GM19372 (cell line): Measurements from ENCODE around the gene LRMDA.
"Not testable (repeated sequence)": the region's sequence is repeated elsewhere in the genome, so short reads cannot be mapped to it uniquely, and the experiment has no call there.

Experiments
- ATAC-seq: cut with Tn5 transposase; IDR thresholded peaks from one replicate; pipeline ENCODE4 v1.9.1; 2021; ENCODE audit warnings: mild to moderate bottlenecking, low read depth, moderate library complexity; ENCODE audit not compliant: unreplicated experiment

Gene LRMDA

DNA sequence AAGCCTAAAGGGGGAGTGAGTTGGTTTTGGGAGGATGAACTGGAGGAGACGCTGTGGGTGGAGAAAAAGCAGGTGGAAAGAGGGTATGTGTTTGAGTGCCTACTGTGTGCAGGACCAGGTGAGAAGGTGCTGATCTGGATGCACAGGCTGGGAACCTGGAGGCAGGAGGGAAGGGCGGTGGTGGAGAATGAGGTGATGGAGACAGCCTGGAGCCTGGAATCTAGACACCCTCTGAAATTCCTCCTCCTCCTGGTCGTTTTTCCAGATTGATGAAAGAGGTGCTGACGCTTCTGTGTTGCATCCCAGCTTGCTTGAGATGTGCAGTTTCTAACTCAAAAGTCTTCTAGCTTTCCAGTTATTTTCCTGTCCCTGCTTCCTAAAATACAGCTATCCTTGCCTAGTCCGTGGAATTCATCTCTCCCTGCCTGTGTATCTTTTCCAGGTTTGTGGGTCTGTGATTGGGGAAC lies 67.5 kb downstream of the LRMDA start:
- no peak for ATAC-seq

DNA sequence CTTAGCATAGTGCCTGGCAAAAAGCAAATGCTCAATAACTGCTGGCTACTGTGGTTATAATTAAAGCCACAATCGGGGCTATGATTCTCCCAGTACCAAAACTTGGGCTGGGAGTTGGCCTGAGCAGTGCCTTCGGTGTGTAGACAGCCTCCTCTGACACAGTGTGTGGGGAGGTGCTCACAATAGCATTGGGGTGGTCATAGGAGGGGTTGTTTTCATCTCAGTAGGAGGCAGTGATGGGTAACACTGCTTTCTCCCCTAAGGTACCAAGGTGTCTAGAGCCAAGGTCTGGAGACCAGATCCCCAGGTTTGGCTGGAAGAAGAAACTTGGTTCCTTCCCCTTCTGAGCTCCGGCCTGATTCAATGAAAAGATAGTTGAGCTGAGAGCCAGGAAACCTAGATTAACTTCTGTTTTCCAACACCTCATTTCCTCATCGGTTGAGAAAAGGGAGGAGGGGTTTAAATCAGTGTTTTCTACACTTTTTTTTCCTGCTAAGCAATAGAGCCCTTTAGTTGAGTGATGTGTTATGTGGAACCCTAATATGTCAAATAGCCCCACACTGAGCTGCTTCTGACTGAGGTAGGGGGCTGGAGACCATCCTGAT lies 68.2 kb downstream of the LRMDA start:
- ATAC-seq = no peak

DNA sequence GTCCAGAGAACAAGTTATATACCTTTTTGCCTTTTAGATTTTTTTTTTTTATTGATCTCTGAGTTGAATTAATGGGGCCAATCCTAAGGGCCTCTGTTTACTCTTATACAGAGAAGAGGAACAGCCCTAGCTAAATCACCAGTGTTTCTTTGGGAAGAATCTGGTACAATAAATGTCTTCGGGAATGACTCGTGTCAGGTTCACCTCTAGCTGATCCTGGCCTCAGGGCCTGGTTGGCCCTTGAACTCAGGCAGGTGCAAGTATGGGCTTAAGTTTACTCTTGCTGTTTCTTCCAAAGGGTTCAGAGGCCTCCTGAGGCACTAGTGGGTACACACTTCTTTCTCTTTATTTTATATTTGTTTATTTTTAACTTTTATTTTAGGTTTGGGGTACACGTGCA lies 71.0 kb downstream of the LRMDA start:
- no peak for ATAC-seq

DNA sequence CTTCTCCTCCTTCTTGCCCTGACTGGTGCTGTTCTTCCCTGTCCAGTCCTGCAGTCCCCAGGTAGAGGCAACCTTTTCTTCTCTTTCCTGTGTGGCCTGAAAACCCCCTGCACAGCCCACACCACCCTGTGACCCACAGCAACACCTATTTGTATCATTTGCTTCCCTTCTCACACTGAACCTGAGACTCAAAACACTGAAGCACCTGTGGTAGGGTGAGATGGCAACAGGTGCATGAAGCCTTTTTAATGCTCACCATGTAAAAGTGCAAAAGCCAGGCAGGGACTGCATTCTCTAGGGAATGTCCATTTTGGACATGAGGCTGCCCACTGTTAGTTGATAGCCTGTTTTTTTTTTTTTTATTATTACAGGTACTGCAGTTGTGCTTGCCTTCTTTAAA lies 71.4 kb downstream of the LRMDA start:
- ATAC-seq = no peak

DNA sequence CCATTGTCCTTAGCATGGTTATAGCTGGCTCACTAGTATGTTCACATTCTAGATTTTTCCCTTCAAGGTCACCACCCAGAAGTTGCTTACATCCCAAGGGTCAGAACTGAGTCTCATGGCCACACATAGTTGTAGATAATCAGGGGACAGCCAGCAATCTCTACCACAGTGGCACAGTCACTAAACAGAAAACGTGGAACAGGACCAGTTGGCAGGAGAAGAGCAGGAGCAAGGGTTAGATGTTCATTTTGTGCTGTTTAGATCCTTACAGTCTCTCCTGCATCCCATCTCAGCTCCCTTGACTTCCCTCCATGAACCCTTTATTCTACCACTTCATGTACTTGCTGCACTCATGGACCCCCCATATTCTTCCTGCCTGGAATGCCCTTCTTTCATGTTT lies 73.9 kb downstream of the LRMDA start:
- no peak for ATAC-seq

DNA sequence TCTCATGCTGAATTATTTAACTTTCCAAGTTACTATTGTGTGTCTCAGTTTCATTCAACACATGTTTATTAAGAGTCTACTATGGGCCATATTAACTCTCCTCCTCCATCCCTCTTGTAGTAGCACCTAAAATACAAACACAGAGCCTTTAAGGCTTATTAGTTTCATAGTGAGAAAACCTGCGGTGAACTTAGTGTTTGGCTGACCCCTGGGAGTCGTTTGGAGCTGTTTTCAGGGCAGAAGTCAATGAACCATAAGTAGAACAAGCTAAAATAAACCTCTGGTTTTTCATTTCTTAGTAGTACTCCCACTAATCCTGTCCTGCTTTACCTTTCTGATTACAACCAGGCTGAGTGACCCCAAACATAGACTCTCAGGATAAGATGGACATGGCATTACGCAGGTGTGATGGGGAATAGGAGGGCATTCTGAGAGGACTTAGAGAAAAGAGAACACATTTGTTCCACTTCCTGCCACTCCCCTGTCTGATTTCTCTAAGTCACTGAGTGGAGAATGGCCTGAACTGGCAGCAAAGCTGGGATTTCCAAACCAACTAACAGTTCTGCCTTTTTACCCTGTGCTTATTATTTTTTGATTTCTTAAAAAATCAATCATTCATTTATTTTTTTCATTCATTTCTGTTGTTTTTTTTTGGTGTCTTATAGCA lies 74.5 kb downstream of the LRMDA start:
- peak; percentile 71 for ATAC-seq

DNA sequence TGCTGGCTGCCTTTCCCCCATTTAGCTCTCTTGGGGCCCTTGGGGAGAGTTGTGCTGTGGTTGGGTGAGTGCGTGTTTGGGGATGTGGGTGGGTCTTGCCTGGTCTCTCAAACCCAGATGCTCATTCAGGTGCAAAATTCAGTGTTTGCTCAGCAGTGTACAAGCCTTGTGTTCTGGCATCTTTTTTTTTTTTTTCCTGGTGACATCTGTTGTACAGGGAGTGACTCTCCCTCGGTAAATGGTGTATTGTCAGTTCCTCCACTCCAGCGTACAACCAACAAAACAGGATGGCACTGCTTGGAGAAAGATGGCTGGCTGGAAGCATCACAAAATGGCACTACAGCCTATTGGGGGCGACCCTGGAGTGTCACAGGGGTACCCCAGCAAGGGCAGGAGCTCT lies 75.5 kb downstream of the LRMDA start:
- ATAC-seq = no peak

DNA sequence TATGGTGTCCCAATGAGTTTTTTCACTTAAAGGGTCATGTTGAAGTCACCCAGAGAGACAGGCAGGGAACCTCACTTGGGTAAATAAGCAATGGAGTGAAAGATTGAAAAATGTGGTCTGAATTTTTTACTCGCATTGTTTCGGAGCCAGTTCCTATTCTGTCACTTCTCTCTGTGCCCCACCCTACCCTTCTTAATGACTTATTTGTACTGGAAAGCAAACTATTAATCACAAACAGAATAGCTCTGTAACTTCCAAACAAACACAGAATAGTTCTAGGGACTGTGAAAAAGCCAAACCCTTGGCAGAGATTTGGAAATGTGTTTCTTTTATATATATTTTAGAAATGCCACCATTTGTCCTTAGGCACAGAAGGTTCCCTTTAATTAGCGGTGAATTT lies 76.0 kb downstream of the LRMDA start:
- no peak for ATAC-seq

DNA sequence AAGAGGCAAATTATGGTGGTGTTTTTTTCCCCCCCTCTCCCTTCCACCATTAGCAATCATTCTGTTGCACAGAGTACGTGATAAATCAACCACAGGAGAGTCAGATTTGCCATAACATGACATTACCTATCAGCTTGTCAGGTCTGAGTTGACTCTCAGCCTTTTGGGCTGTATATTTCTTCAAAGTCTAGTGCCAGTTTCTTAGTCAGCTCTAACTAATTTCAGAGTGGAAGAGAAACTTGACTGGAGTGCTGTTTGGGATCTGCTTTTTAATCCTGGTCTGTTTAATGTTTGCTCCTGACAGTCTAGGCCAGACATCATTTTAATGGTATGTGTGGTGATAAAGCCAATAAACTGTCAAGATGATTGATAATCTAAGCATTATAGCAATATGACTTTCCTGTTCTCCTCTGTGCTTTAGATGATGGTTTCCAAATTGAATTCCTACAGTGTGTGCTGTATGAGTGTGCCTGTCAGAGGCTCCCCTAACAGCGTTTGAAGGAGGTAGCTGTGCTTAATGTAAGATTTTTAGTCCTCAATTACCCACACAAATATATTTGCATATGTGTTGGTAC lies 76.9 kb downstream of the LRMDA start:
- ATAC-seq = no peak

DNA sequence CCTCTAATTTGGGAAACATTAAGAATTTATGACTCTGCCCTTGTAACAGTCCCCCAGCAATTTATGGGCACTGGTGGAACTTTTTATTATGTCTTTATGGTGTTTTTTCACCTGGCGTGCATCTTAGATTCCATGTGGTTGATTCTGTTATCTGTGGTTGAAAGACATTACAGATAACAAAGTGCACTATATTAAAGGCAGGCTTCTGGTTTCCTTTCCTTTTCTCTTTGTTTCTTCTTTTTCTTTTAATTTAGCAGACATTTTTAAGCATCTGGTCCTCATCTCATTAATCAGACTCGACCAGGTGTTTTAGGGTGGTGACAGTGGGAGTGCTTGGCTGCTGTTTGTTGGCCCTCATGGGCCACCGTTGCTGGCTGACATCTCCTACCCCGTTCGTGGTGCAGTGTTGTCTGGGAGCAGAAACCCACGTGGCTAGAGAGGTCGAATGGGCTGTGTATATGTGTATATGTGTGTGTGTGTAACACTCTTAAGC lies 77.4 kb downstream of the LRMDA start:
- no peak for ATAC-seq

DNA sequence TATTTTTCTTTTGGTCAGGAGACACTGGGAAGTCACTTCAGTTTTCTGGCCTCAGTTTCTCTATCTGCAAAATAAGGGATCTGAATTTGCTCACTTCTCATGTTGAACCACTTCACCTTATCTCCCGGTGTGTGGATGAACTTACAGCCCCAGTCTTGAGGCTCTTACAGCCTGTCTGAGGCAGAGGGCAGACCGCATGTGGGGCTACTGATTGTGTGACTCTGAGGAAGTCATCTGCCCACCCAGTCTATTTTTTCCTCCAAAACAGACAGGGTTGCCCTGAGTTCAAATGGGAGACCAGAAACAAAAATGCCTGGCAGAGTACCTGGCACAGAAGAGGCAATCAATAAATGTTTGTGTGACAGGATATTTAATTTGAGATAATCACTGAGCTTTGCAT lies 78.3 kb downstream of the LRMDA start:
- ATAC-seq = no peak

DNA sequence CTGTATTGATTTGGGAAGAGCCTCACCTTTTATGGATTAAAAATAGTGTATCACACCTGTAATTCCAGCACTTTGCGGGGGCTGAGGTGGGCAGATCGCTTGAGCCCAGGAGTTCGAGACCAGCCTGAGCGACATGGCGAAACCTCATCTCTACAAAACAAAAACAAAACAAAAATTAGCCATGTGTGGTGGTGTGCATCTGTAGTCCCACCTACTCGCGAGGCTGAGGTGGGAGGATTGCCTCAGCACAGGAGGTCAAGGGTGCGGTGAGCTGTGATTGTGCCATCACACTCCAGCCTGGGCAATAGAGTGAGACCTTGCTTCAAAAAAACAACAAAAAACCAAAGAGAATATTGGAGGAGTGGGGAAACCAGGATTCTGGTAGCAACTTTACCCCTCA lies 79.6 kb downstream of the LRMDA start:
- no peak for ATAC-seq

DNA sequence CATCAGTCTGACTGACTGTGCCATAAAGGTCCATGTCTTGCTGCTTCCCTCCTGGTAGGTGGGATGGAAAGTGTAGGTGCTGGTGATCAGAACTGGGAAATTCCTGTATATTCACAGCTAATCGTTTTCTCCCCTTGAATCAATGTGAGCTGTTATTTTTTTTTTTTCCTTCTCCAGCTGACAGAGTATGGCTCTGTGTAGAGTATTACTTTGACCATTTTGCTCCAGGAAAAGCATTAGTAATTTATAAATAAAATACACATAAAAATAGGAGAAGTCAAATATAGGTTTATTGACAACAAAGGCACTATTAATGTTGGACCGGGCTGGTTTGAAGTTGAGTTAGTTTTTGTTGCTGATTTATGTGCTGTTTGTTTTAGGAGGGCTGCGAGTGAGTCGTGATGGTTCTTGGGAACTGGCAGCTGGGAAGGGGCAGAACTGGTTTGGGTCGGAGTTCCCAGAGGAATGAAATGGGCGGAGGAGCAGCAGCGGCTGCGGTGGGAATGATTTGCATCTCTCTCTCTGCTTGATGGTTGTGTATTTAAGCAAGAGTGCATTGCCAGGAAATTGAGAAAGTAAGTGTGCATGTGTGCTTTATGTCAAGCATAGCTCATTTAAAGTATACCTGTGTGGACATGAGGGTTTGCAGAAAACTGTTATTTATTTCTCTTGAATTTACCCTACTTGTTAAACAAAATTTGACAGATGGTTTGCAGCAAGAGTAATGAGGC lies 80.9 kb downstream of the LRMDA start:
- no peak for ATAC-seq

DNA sequence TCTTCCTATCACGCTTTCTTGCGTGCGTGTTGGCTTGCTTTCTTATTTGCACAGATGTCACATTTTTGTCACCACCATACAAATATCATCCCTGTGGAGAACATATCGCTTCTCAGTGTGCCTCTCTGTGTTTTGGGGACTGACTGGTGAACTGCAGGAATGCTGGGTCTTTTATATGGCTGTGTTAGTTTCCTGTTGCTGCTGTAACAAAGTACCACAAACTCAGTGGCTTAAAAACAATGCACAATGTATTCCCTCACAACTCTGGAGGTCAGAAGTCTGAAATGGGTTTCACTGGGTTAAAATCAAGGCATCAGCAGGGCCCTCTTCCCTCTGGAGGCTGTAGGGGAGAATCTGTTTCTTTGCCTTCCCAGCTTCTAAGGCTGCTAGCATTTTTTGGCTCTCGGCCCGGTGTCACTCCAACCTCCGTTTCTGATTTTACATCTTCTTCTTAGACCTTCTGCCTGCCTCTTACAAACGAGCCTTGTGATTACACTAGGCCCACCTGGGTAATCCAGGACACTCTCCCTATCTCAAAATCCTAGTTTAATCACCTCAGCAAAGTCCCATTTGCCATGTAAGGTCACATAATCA lies 82.0 kb downstream of the LRMDA start:
- no peak for ATAC-seq

DNA sequence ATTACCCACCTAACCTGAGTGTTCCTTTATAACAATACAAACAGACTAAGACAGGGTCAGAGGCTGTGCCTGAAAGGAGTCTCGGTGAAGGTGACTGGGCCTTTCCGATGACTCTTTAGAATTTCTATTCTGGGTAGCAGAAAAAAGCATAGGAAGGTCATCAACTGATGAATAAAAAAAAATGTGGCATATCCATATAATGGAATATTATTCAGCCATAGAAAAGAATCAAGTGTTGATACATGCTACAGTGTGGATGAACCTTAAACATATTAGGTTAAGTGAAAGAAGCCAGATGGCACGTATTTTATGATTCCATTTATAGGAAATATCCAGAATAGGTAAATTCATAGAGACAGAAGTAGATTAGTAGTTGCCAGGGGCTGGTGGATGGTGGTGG lies 83.4 kb downstream of the LRMDA start:
- ATAC-seq = no peak

DNA sequence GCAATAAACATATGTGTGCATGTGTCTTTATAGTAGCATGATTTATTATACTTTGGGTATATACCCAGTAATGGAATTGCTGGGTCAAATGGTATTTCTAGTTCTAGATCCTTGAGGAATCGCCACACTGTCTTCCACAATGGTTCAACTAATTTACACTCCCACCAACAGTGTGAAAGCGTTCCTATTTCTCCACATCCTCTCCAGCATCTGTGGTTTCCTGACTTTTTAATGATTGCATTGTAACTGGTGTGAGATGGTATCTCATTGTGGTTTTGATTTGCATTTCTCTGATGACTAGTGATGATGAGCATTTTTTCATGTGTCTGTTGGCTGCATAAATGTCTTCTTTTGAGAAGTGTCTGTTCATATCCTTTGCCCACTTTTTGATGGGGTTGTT lies 84.7 kb downstream of the LRMDA start:
- not testable (repeated sequence) for ATAC-seq

DNA sequence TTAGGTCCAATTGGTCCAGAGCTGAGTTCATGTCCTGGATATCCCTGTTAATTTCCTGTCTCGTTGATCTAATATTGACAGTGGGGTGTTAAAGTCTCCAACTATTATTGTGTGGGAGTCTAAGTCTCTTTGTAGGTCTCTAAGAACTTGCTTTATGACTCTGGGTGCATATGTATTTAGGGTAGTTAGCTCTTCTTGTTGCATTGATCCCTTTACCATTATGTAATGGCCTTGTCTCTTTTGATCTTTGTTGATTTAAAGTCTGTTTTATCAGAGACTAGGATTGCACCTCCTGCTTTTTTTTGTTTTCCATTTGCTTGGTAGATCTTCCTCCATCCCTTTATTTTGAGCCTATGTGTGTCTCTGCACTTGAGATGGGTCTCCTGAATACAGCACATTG lies 87.8 kb downstream of the LRMDA start:
- not testable (repeated sequence) for ATAC-seq

DNA sequence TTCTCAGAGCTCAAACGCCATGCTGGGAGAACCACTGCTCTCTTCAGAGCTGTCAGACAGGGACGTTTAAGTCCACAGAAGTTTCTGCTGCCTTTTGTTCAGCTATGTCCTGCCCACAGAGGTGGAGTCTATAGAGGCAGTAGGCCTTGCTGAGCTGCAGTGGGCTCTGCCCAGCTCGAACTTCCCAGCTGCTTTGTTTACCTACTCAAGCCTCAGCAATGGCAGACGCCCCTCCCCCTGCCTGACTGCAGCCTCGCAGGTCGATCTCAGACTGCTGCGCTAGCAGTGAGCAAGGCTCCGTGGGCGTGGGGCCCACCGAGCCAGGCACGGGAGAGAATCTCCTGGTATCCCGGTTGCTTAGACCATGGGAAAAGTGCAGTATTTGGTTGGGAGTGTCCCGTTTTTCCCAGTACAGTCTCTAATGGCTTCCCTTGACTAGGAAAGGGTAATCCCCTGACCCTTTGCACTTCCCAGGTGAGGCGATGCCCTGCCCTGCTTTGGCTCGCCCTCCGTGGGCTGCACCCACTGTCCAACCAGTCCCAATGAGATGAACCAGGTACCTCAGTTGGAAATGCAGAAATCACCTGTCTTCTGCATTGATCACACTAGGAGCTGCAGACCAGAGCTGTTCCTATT lies 89.9 kb downstream of the LRMDA start:
- not testable (repeated sequence) for ATAC-seq

DNA sequence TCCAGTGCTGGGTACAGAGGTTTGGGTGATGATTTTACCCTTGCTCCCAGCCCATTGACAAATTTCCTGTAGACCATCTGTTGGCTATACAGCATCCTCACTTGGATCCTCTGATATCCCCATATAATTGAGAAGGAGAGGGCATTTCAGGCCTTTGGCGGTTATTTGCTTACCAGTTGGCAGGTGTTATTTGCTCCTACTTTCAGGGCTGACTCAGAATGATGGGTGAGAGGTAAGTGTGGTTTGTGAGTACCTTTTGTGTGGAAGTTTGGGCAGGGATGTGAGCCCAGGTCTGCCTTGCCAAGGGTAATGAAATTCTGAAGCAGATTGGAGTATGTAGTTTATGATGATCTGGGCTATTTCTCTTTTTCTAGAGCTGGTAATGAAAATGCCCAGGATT lies 93.6 kb downstream of the LRMDA start:
- ATAC-seq = no peak

DNA sequence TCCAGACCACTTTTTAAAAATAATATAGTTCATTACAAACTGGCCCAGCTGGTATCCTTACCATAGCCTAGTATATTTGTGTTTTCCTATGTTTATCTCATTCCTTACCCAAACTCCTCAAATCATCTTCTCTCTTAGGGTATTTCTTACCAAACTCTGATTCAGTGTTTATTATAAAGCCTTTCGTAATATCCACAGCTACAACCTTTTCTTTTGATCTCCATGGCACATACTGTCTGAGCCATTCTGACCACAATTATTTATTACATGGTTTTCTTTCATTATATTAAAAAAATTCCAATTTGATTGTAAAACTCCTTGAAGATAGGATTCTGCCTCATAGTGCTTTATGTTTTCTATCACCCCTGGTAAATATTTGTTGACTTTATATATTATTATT lies 94.2 kb downstream of the LRMDA start:
- no peak for ATAC-seq
